ENCODE data around the gene RAP1GAP. TPM values are rescaled to one million over a fixed set of nuclear protein-coding genes. Genes with fewer than 3 reads are reported as not detected.

Gene RAP1GAP
- total RNA-seq, 4 donors from 2014 or later = 0.46 to 0.75 TPM; not detected in 2

DNA sequence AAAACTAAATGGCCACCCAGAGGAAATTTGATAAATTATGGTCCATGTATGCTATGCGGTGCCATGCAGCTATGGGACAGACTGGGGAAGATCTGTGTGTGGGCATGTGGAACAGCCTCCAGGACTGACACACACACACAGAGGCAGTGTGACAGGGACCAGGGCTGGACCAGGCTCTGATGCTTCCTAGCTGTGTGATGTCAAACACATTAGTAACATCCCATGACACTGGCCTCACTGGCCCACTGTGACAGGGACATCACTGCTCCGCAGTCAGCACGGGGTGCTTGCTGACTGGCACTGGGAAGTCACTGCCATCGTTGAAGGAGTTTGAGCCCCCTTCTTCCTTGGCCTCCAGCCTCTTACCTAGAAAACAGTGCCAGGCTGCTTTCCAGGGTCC is 13.9 kb downstream of the RAP1GAP start:
- TF ChIP-seq POLR2A (IDR thresholded peaks at IDR 0.05) (no peak), CTCF (IDR thresholded peaks at IDR 0.05 in 4 of 5, conservative IDR thresholded peaks at IDR 0.05 in 1 of 5) (no peak)

DNA sequence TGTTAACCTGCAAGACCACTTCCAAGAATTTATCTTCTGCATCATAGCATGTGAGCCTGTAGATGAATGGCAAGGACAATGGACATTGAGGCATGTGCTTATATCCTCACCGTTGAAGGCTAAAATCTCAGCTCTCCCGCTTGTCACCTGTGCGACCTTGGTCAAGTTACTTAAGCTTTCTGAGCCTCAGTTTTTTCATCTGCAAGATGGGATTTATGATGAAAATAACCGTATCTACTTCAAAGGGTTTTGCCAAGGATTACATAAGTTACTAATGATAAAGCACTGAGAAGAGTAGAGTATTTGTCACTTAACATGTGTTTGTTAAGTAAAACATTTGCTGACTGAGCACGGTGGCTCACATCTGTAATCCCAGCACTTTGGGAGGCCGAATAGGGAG is 14.9 kb downstream of the RAP1GAP start:
- intact Hi-C loops (cut with DNase I; ENCODE audit: low total_unique reads) = no loop called here
- ATAC-seq = no peak

More for the DNA sequence above, 13.9 kb downstream of the RAP1GAP start:
- no peak for DNase-seq
- Histone ChIP-seq H3K9me3 (no peaks in the 10 kb centered on the region), H3K27ac (no peak overlapping the region), H3K36me3 (no peaks in the 10 kb centered on the region), H3K27me3 (peaks cover 17 to 22% (median 17%) of the 10 kb centered on the region in 3 donors), H3K4me3 (no peak overlapping the region), H3K4me1 (no peaks in the 10 kb centered on the region)
- intact Hi-C loops (cut with DNase I; ENCODE audit: low total_unique reads) (no loop called here), in situ Hi-C loops (cut with MboI; ENCODE audit: low sequenced_read_pairs in 4 of 4) (loop anchor here in 1 of 4 donors (25.0 kb wide), 1 partner anchor 418 kb away; no protein-coding TSS in a partner anchor)
- ATAC-seq = no peak

GRCh38 chr1:21653744-21654100 is 15.4 kb downstream of the RAP1GAP start:
- DNase-seq (no peak), ATAC-seq (no peak)
- peaks cover 20 to 28% (median 26%) of the 10 kb centered on the region in 3 donors for H3K27me3 ChIP-seq
- H3K9me3 ChIP-seq = no peaks in the 10 kb centered on the region
- in situ Hi-C loops (cut with MboI; ENCODE audit: low sequenced_read_pairs in 4 of 4) (loop anchor here in 1 of 4 donors (25.0 kb wide), 1 partner anchor 416 kb away; no protein-coding TSS in a partner anchor), intact Hi-C loops (cut with DNase I; ENCODE audit: low total_unique reads) (no loop called here)
- H3K36me3 ChIP-seq = no peaks in the 10 kb centered on the region
- no peaks in the 10 kb centered on the region for H3K4me1 ChIP-seq
- no peak overlapping the region for H3K4me3 ChIP-seq
- H3K27ac ChIP-seq = no peak overlapping the region
- TF ChIP-seq CTCF (IDR thresholded peaks at IDR 0.05 in 4 of 5, conservative IDR thresholded peaks at IDR 0.05 in 1 of 5) (no peak), POLR2A (IDR thresholded peaks at IDR 0.05) (no peak)

More for the DNA sequence above, 14.9 kb downstream of the RAP1GAP start:
- TF ChIP-seq CTCF (IDR thresholded peaks at IDR 0.05 in 4 of 5, conservative IDR thresholded peaks at IDR 0.05 in 1 of 5) = no peak
- TF ChIP-seq POLR2A (IDR thresholded peaks at IDR 0.05) = no peak
- in situ Hi-C loops (cut with MboI; ENCODE audit: low sequenced_read_pairs in 4 of 4) = loop anchor here in 1 of 4 donors (25.0 kb wide), 1 partner anchor 417 kb away; no protein-coding TSS in a partner anchor
- no peak overlapping the region for H3K4me3 ChIP-seq
- no peaks in the 10 kb centered on the region for H3K4me1 ChIP-seq
- no peak overlapping the region for H3K27ac ChIP-seq
- no peaks in the 10 kb centered on the region for H3K9me3 ChIP-seq
- peaks cover 20 to 24% (median 21%) of the 10 kb centered on the region in 3 donors for H3K27me3 ChIP-seq
- DNase-seq = no peak
- H3K36me3 ChIP-seq = no peaks in the 10 kb centered on the region

DNA sequence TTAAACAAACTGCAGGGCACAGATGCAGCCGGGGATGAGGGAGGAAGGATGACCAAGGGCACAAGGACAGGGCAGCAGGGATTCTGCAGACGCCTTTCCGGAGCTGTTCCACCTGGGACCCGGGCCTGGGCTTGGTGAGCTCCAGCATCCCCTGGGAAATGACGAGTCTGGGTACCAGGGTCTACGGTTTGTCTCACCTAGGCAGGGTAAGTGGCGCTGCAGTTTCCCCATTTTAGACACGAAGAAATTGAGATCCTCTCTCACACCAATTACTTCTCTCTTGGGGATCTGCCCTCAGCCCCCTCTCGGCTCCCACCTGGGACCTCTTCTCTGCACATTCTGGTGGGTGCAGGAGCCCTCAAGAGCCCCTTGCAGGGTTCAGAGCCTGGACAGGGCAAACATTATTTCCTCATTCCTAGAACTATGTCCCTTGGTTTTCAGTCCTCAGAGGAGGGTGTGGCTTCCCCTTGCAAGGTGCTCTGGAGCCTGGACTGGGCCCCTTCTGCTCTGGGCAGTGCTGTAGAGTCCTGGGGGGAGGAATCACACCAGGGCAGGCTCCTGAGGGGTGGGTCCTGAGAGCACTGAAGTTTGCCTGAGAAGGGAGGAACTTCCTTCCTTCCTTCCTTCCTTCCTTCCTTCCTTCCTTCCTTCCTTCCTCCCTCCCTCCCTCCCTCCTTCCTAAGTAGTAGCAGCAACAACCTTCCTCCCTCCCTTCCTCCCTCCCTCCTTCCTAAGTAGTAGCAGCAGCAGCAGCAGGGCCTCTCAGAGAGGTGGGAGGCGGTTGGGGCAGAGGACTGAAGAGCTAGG is 16.0 kb downstream of the RAP1GAP start:
- peaks cover 21 to 32% (median 30%) of the 10 kb centered on the region in 3 donors for H3K27me3 ChIP-seq
- DNase-seq (no peak), ATAC-seq (no peak)
- H3K36me3 ChIP-seq = no peaks in the 10 kb centered on the region
- H3K9me3 ChIP-seq = no peaks in the 10 kb centered on the region
- no peak overlapping the region for H3K27ac ChIP-seq
- in situ Hi-C loops (cut with MboI; ENCODE audit: low sequenced_read_pairs in 4 of 4) = loop anchor here in 1 of 4 donors (25.0 kb wide), 1 partner anchor 416 kb away; no protein-coding TSS in a partner anchor
- H3K4me1 ChIP-seq = no peaks in the 10 kb centered on the region
- intact Hi-C loops (cut with DNase I; ENCODE audit: low total_unique reads) = no loop called here
- TF ChIP-seq POLR2A (IDR thresholded peaks at IDR 0.05) (no peak), CTCF (IDR thresholded peaks at IDR 0.05 in 4 of 5, conservative IDR thresholded peaks at IDR 0.05 in 1 of 5) (no peak)
- no peak overlapping the region for H3K4me3 ChIP-seq

Measured in gastrocnemius medialis (tissue), 4 donors.